Sigmoid colon (tissue), 7 donors: Measurements from ENCODE around the gene GRAMD1B. TPM values are rescaled to one million over a fixed set of nuclear protein-coding genes. Genes with fewer than 3 reads are reported as not detected.

Source experiments
- DNase-seq: peaks from one replicate; pipeline ENCODE4 v3.0.0-alpha.2; 2019
- H3K27ac ChIP-seq, 4 donors: fragments of 200-600 bp; sonication (generic); one replicate each; pipeline ENCODE4 v1.5.1; 2016 to 2019; ENCODE audit warnings: mild to moderate bottlenecking in 1 of 4
- H3K27me3 ChIP-seq, 3 donors: fragments of 200-600 bp; sonication (generic); one replicate each; pipeline ENCODE4 v1.5.1; 2019; ENCODE audit warnings: mild to moderate bottlenecking in 1 of 3
- H3K36me3 ChIP-seq, 4 donors: fragments of 200-600 bp; sonication (generic); one replicate each; pipeline ENCODE4 v1.5.1; 2016 to 2019
- H3K4me1 ChIP-seq, 4 donors: fragments of 200-600 bp; sonication (generic); one replicate each; pipeline ENCODE4 v1.5.1; 2017 to 2019
- H3K4me3 ChIP-seq, 4 donors: fragments of 200-600 bp; sonication (generic); one replicate each; pipeline ENCODE4 v1.5.1; 2017 to 2019; ENCODE audit warnings: mild to moderate bottlenecking in 2 of 4, moderate library complexity in 1 of 4
- H3K9me3 ChIP-seq, 4 donors: fragments of 200-600 bp in 3 of 4; sonication (generic) in 3 of 4; one replicate each; pipeline versions ENCODE4 v1.5.1 to v1.6.1; 2013 to 2019
- CTCF ChIP-seq, 4 experiments: fragments of 450-650 bp in 3 of 4; fragments of 200-600 bp in 1 of 4; IDR thresholded peaks; one replicate each; pipeline ENCODE4 v1.5.1; 2016 to 2019; ENCODE audit warnings: antibody characterized with exemption in 4 of 4, mild to moderate bottlenecking in 3 of 4, moderate library complexity in 2 of 4
- EP300 ChIP-seq, 4 donors: sonication (generic); formaldehyde crosslinking; IDR thresholded peaks; one replicate each; pipeline ENCODE4 v1.6.1; 2017; ENCODE audit warnings: antibody characterized with exemption in 4 of 4
- POLR2A ChIP-seq, 2 donors: fragments of 450-650 bp; IDR thresholded peaks; one replicate each; pipeline ENCODE4 v1.6.1; 2016; ENCODE audit warnings: antibody characterized with exemption in 2 of 2, mild to moderate bottlenecking in 2 of 2, moderate library complexity in 2 of 2
- POLR2AphosphoS5 ChIP-seq, 4 donors: sonication (generic); formaldehyde crosslinking; IDR thresholded peaks; one replicate each; pipeline ENCODE4 v1.6.1; 2017; ENCODE audit warnings: antibody characterized with exemption in 4 of 4
- WGBS, 2 donors: extraction: QIAGEN DNeasy Blood & Tissue Kit; methylation state at CpG; one replicate each; pipeline ENCODE4 v1.1.7; 2013; 5-methylcytosine and 5-hydroxymethylcytosine counted together
- intact Hi-C: fragments of 100-400 bp; cut with DNase I; formaldehyde crosslinking; loops from one replicate; pipeline ENCODE4 v1.15.1; 2023
- polyA plus RNA-seq, 3 donors: library from polyadenylated mRNA; stranded (reverse); fragments of 200-250 nt; gene quantifications; one replicate each; pipeline ENCODE4 v1.2.3, GENCODE V29; 2013
- total RNA-seq, 4 donors: library from RNA; depleted of rRNA; stranded (reverse); fragments of >200 nt; gene quantifications; one replicate each; pipeline ENCODE4 v1.1.0, GENCODE V29; 2016
- donor health status: healthy with polysubstance abuse.
- donor health status: Bipolar disorder and iron deficiency.
- donor health status: healthy.

The GRAMD1B gene
- total and polyA plus RNA-seq, 7 donors = 1.8 to 5.0 (median 3.5) TPM

GRCh38 chr11:123581651-123582399 is 151.8 kb downstream of the GRAMD1B start:
- TF ChIP-seq EP300 (IDR thresholded peaks at IDR 0.05) (no peak), POLR2AphosphoS5 (IDR thresholded peaks at IDR 0.05) (no peak), POLR2A (IDR thresholded peaks at IDR 0.05) (no peak), CTCF (IDR thresholded peaks at IDR 0.05) (no peak)
- Histone ChIP-seq H3K4me3 (no peak overlapping the region), H3K27ac (no peak overlapping the region), H3K36me3 (no peaks in the 10 kb centered on the region), H3K9me3 (no peaks in the 10 kb centered on the region), H3K4me1 (peaks cover 0 to 5% (median under 1%) of the 10 kb centered on the region in 4 donors), H3K27me3 (peaks cover 0 to 10% (median 0%) of the 10 kb centered on the region in 3 donors)
- DNase-seq = no peak
- intact Hi-C loops = no loop called here
- 89 to 92% methylated on average over 22 of the region's 22 CpGs for WGBS, 2 donors

GRCh38 chr11:123582992-123583504 is 153.0 kb downstream of the GRAMD1B start:
- 93 to 95% methylated on average over 12 of the region's 12 CpGs for WGBS, 2 donors
- no peaks in the 10 kb centered on the region for H3K36me3 ChIP-seq
- peaks cover 0 to 5% (median 0%) of the 10 kb centered on the region in 4 donors for H3K4me1 ChIP-seq
- peaks cover 0 to 10% (median 0%) of the 10 kb centered on the region in 3 donors for H3K27me3 ChIP-seq
- DNase-seq = no peak
- TF ChIP-seq POLR2AphosphoS5 (IDR thresholded peaks at IDR 0.05) = no peak
- TF ChIP-seq CTCF (IDR thresholded peaks at IDR 0.05) = no peak
- TF ChIP-seq POLR2A (IDR thresholded peaks at IDR 0.05) = no peak
- TF ChIP-seq EP300 (IDR thresholded peaks at IDR 0.05) = no peak
- no peak overlapping the region for H3K4me3 ChIP-seq
- intact Hi-C loops = no loop called here
- H3K27ac ChIP-seq = no peak overlapping the region
- no peaks in the 10 kb centered on the region for H3K9me3 ChIP-seq

GRCh38 chr11:123584186-123584585 is 154.1 kb downstream of the GRAMD1B start:
- H3K9me3 ChIP-seq = no peaks in the 10 kb centered on the region
- H3K27me3 ChIP-seq = peaks cover 0 to 10% (median 0%) of the 10 kb centered on the region in 3 donors
- intact Hi-C loops = no loop called here
- 93 to 98% methylated on average over 4 of the region's 4 CpGs for whole genome bisulfite sequencing, 2 donors
- H3K27ac ChIP-seq = no peak overlapping the region
- peaks cover 0 to 5% (median 0%) of the 10 kb centered on the region in 4 donors for H3K4me1 ChIP-seq
- H3K4me3 ChIP-seq = no peak overlapping the region
- TF ChIP-seq EP300 (IDR thresholded peaks at IDR 0.05) = no peak
- no peak for DNase-seq
- H3K36me3 ChIP-seq = no peaks in the 10 kb centered on the region

- WGBS, 2 donors = 83 to 89% methylated on average over 7 of the region's 7 CpGs
- intact Hi-C loops = no loop called here
- H3K9me3 ChIP-seq = no peaks in the 10 kb centered on the region
- DNase-seq = no peak
- H3K4me3 ChIP-seq = no peak overlapping the region
- H3K27me3 ChIP-seq = peaks cover 0 to 10% (median 0%) of the 10 kb centered on the region in 3 donors
- no peaks in the 10 kb centered on the region for H3K36me3 ChIP-seq
- H3K4me1 ChIP-seq = peaks cover 0 to 5% (median 0%) of the 10 kb centered on the region in 4 donors
- H3K27ac ChIP-seq = no peak overlapping the region
- TF ChIP-seq CTCF (IDR thresholded peaks at IDR 0.05) (no peak), EP300 (IDR thresholded peaks at IDR 0.05) (no peak), POLR2A (IDR thresholded peaks at IDR 0.05) (no peak), POLR2AphosphoS5 (IDR thresholded peaks at IDR 0.05) (no peak)
Measured at GRCh38 chr11:123584737-123585136, 154.7 kb downstream of the GRAMD1B start.

GRCh38 chr11:123585206-123585605 is 155.1 kb downstream of the GRAMD1B start:
- H3K4me1 ChIP-seq = peaks cover 0 to 5% (median 2%) of the 10 kb centered on the region in 4 donors
- DNase-seq = no peak
- no peak for TF ChIP-seq CTCF (IDR thresholded peaks at IDR 0.05)
- TF ChIP-seq POLR2AphosphoS5 (IDR thresholded peaks at IDR 0.05) = no peak
- no peak for TF ChIP-seq POLR2A (IDR thresholded peaks at IDR 0.05)
- TF ChIP-seq EP300 (IDR thresholded peaks at IDR 0.05) = no peak
- WGBS, 2 donors = 22 to 73% methylated on average over 5 of the region's 5 CpGs
- no peak overlapping the region for H3K4me3 ChIP-seq
- H3K27ac ChIP-seq = no peak overlapping the region
- intact Hi-C loops = no loop called here
- no peaks in the 10 kb centered on the region for H3K9me3 ChIP-seq
- peaks cover 0 to 8% (median 0%) of the 10 kb centered on the region in 3 donors for H3K27me3 ChIP-seq
- no peaks in the 10 kb centered on the region for H3K36me3 ChIP-seq
